HepG2 (cell line): ENCODE results near the gene HMG20B. TPM values are rescaled to one million over a fixed set of nuclear protein-coding genes. Genes with fewer than 3 reads are reported as not detected.

Experiments used
- ATAC-seq: fragments of 200-7000 bp; cut with Tn5 transposase; 3 replicates; pipeline ENCODE4 v1.9.1; 2020; ENCODE audit warnings: mild to moderate bottlenecking, moderate library complexity
- BruUV-seq: library from RNA; stranded (reverse); fragments of 400-500 nt; replicated peaks from 2 replicates; lab custom pipeline; 2021; lab: Mats Ljungman, UMichigan
- CTCF ChIA-PET: fragments of 300-600 bp; formaldehyde crosslinking; extraction: SDS; loops from one replicate; lab custom pipeline; 2021; ENCODE audit warnings: low total read pairs, inconsistent platforms, low intra/inter-chr PET ratio; lab: Yijun Ruan, JAX
- POLR2A ChIA-PET: fragments of 350-600 bp; sonication (Branson Sonifier 250); formaldehyde crosslinking; loops from one replicate; lab custom pipeline; 2020; ENCODE audit warnings: antibody characterized with exemption, inconsistent platforms; lab: Yijun Ruan, JAX
- DNase-seq: peaks from one replicate; pipeline ENCODE4 v3.0.0-alpha.2; 2015; ENCODE audit warnings: low spot score
- FAIRE-seq: peaks from 3 replicates; lab custom pipeline; 2011; peaks lifted over from hg19 to GRCh38; lab: Jason Lieb, UNC
- H2AFZ ChIP-seq: one replicate; pipeline ENCODE4 v1.6.1; 2011; ENCODE audit warnings: low read length, inconsistent platforms
- H3K27ac ChIP-seq: fragments of 300-600 bp; 3 replicates; pipeline ENCODE4 v1.8.0; 2011; ENCODE audit warnings: mixed run types, mild to moderate bottlenecking, mixed read lengths, low read length, inconsistent platforms; ENCODE audit not compliant: insufficient read depth; ENCODE audit errors: extremely low read length
- H3K27me3 ChIP-seq, 2 experiments: fragments of 200-600 bp in 1 of 2; 2 replicates in 1 of 2; 3 replicates in 1 of 2; pipeline versions ENCODE4 v1.6.0 to v1.8.0; 2011; ENCODE audit warnings: low read length in 2 of 2, mild to moderate bottlenecking in 2 of 2, moderate library complexity in 2 of 2, inconsistent platforms in 1 of 2; ENCODE audit not compliant: insufficient read depth in 2 of 2, control insufficient read depth in 1 of 2
- H3K36me3 ChIP-seq, 2 experiments: fragments of 200-600 bp in 1 of 2; replicated peaks in 1 of 2; 2 replicates in 1 of 2; 3 replicates in 1 of 2; pipeline versions ENCODE4 v1.5.1 to v1.8.0; 2011; ENCODE audit warnings: low read length in 2 of 2, inconsistent platforms in 1 of 2; ENCODE audit not compliant: insufficient read depth in 2 of 2, control insufficient read depth in 1 of 2
- H3K4me1 ChIP-seq: 2 replicates; pipeline ENCODE4 v1.5.1; 2012; ENCODE audit warnings: low read length, inconsistent platforms; ENCODE audit not compliant: insufficient read depth
- H3K4me2 ChIP-seq: 2 replicates; pipeline ENCODE4 v1.6.0; 2011; ENCODE audit warnings: low read depth, low read length, inconsistent platforms
- H3K4me3 ChIP-seq, 3 experiments: fragments of 200-600 bp in 1 of 3; sonication (generic), shearing (Covaris generic) in 1 of 3; replicated peaks in 1 of 3; 2 replicates each; pipeline ENCODE4 v1.5.1; 2011 to 2016; ENCODE audit warnings: low read length in 3 of 3, inconsistent platforms in 2 of 3, low read depth in 2 of 3, mild to moderate bottlenecking in 2 of 3, control low read depth in 1 of 3, mixed read lengths in 1 of 3; ENCODE audit not compliant: insufficient read depth in 1 of 3
- H3K79me2 ChIP-seq: one replicate; pipeline ENCODE4 v1.6.1; 2011; ENCODE audit warnings: low read length, inconsistent platforms; ENCODE audit not compliant: insufficient read depth
- H3K9ac ChIP-seq: 2 replicates; pipeline ENCODE4 v1.6.0; 2011; ENCODE audit warnings: mild to moderate bottlenecking, low read depth, low read length, inconsistent platforms; ENCODE audit not compliant: insufficient read depth
- H3K9me3 ChIP-seq: 2 replicates; pipeline ENCODE4 v1.5.1; 2012; ENCODE audit warnings: mild to moderate bottlenecking, low read length
- H4K20me1 ChIP-seq: 2 replicates; pipeline ENCODE4 v1.6.0; 2011; ENCODE audit warnings: inconsistent platforms, mild to moderate bottlenecking, low read length, moderate library complexity; ENCODE audit not compliant: insufficient read depth
- AGO1 ChIP-seq: fragments of 200-400 bp; formaldehyde crosslinking; IDR thresholded peaks from 2 replicates; pipeline ENCODE4 v1.6.1; 2017; ENCODE audit warnings: mild to moderate bottlenecking, low read depth, low read length, moderate library complexity; ENCODE audit not compliant: poor library complexity, severe bottlenecking
- AGO2 ChIP-seq: fragments of 200-400 bp; formaldehyde crosslinking; optimal IDR thresholded peaks from 2 replicates; pipeline ENCODE3; 2017; ENCODE audit warnings: mild to moderate bottlenecking, low read depth, low read length, moderate library complexity
- BHLHE40 ChIP-seq: IDR thresholded peaks from 2 replicates; pipeline ENCODE4 v1.6.1; 2011; ENCODE audit warnings: low read length, improper control_type of control experiment
- BRCA1 ChIP-seq: sonication (generic); formaldehyde crosslinking; IDR thresholded peaks from 2 replicates; pipeline ENCODE4 v1.4.0; 2020; ENCODE audit warnings: missing genetic modification reagents
- DMTF1 ChIP-seq: sonication (generic); formaldehyde crosslinking; IDR thresholded peaks from 2 replicates; pipeline ENCODE4 v1.4.0; 2020; ENCODE audit warnings: mild to moderate bottlenecking, missing genetic modification reagents
- GLMP ChIP-seq: sonication (generic); formaldehyde crosslinking; IDR thresholded peaks from 2 replicates; pipeline ENCODE4 v1.9.0; 2021; ENCODE audit warnings: missing genetic modification reagents, mild to moderate bottlenecking, borderline replicate concordance
- RELA ChIP-seq: sonication (generic); formaldehyde crosslinking; IDR thresholded peaks from 2 replicates; pipeline ENCODE4 v1.4.0; 2020; ENCODE audit warnings: missing genetic modification reagents
- SATB2 ChIP-seq: sonication (generic); formaldehyde crosslinking; IDR thresholded peaks from 2 replicates; pipeline ENCODE4 v1.5.0; 2020; ENCODE audit warnings: missing genetic modification reagents
- SRSF9 ChIP-seq: fragments of 200-400 bp; formaldehyde crosslinking; IDR thresholded peaks from 2 replicates; pipeline ENCODE4 v1.6.1; 2018; ENCODE audit warnings: borderline replicate concordance, mild to moderate bottlenecking, low read depth, low read length; ENCODE audit not compliant: insufficient read depth, poor library complexity, severe bottlenecking
- TRAFD1 ChIP-seq: sonication (generic); formaldehyde crosslinking; IDR thresholded peaks from 2 replicates; pipeline ENCODE4 v1.5.1; 2020; ENCODE audit warnings: missing genetic modification reagents, mild to moderate bottlenecking, borderline replicate concordance
- ZFY ChIP-seq: sonication (generic); formaldehyde crosslinking; IDR thresholded peaks from 2 replicates; pipeline ENCODE4 v1.4.0; 2020; ENCODE audit warnings: missing genetic modification reagents
- ZNF292 ChIP-seq: sonication (generic); formaldehyde crosslinking; IDR thresholded peaks from 2 replicates; pipeline ENCODE4 v1.8.1; 2022; ENCODE audit warnings: mild to moderate bottlenecking, low read depth, missing genetic modification reagents, borderline replicate concordance
- ZNF512B ChIP-seq: sonication (generic); formaldehyde crosslinking; IDR thresholded peaks from 2 replicates; pipeline ENCODE4 v1.5.1; 2020; ENCODE audit warnings: missing genetic modification reagents, mild to moderate bottlenecking, borderline replicate concordance
- ZNF580 ChIP-seq: IDR thresholded peaks from 2 replicates; pipeline ENCODE4 v1.6.1; 2016; ENCODE audit warnings: low read depth, borderline replicate concordance
- WGBS: methylation state at CpG from one replicate; pipeline ENCODE4 v1.1.6; 2017; ENCODE audit warnings: low lambda C conversion rate; 5-methylcytosine and 5-hydroxymethylcytosine counted together
- in situ Hi-C: cut with HindIII; loops from 2 replicates; pipeline ENCODE4 v1.10.0; 2017; ENCODE audit warnings: low pct_unique_long_range_greater_than_20kb; ENCODE audit not compliant: extremely low pct_ligation_motif_present
- intact Hi-C: fragments of 100-400 bp; cut with micrococcal nuclease; formaldehyde crosslinking; loops from one replicate; pipeline ENCODE4 v1.10.0; 2022; ENCODE audit not compliant: unreplicated experiment
- polyA plus RNA-seq, 8 experiments: library from polyadenylated mRNA; depleted of rRNA in 3 of 8; stranded (reverse) in 7 of 8; unstranded in 1 of 8; fragments of >200 nt; fragmentation: Illumina TruSeq in 4 of 8; extraction: Trizol in 4 of 8; gene quantifications; 2 replicates each; pipeline versions ENCODE4 v1.2.1 to v1.2.3, GENCODE V29; 2011 to 2016; ENCODE audit warnings: low read depth in 4 of 8, missing spikeins in 1 of 8, mixed read lengths in 1 of 8; ENCODE audit not compliant: insufficient read depth in 1 of 8
- total RNA-seq, 5 experiments: library from RNA; depleted of rRNA; stranded (reverse); fragments of >200 nt; fragmentation: Illumina TruSeq; extraction: Trizol; gene quantifications; 2 replicates each; pipeline ENCODE4 v1.2.3, GENCODE V29; 2016; ENCODE audit warnings: low read depth in 1 of 5

Gene HMG20B
- total and polyA plus RNA-seq, 2 of the 13 experiments (the other 11 are each of a cell fraction or from before 2014, with no cell fraction given), result 23.9 to 29.2 TPM

- ChIA-PET CTCF (no interaction called here), POLR2A (no interaction called here)
Observed at GRCh38 chr19:3536429-3537100, 36.2 kb upstream of the HMG20B start.

More at GRCh38 chr19:3536429-3537100, 36.2 kb upstream of the HMG20B start:
- Histone ChIP-seq H3K27ac (no peak overlapping the region), H3K36me3 (peaks cover 5 to 16% of the 10 kb centered on the region in 2 experiments; a peak in 4 of 5 replicates), H2AFZ (no peak overlapping the region), H3K4me2 (no peak overlapping the region), H3K9ac (no peak overlapping the region), H4K20me1 (no peaks in the 10 kb centered on the region; the same call in 1 of the 2 replicates), H3K79me2 (no peaks in the 10 kb centered on the region), H3K27me3 (no peaks in the 10 kb centered on the region), H3K9me3 (no peaks in the 10 kb centered on the region), H3K4me1 (no peaks in the 10 kb centered on the region), H3K4me3 (no peak overlapping the region)
- no peak for DNase-seq
- intact Hi-C loops (no loop called here), in situ Hi-C loops (no loop called here)
- TF ChIP-seq ZNF292 (CRISPR knock-in tag) (no peak), AGO2 (peak; percentile 88), RELA (no peak), ZFY (no peak), TRAFD1 (CRISPR knock-in tag) (no peak), BHLHE40 (no peak), SRSF9 (no peak), AGO1 (peak; percentile 28), BRCA1 (no peak), ZNF580 (CRISPR knock-in tag) (no peak), SATB2 (no peak), GLMP (CRISPR knock-in tag) (no peak), ZNF512B (CRISPR knock-in tag) (no peak), DMTF1 (CRISPR knock-in tag) (no peak)
- BruUV-seq, result no TSS peak
- ATAC-seq, result no peak
- no peak for FAIRE-seq
- WGBS, result 97% methylated on average over 15 of the region's 27 CpGs
